AG09309 (cell line): ENCODE measurements around the gene FAM222B.

Experiments
- DNase-seq: peaks from one replicate; pipeline ENCODE4 v3.0.0-alpha.2; 2010; ENCODE audit warnings: low read depth
- H3K4me3 ChIP-seq: 2 replicates; pipeline ENCODE4 v1.5.1; 2011; ENCODE audit warnings: mild to moderate bottlenecking, low read depth, low read length, moderate library complexity; ENCODE audit not compliant: control insufficient read depth
- CTCF ChIP-seq: IDR thresholded peaks from 2 replicates; pipeline ENCODE4 v1.5.1; 2011; ENCODE audit warnings: mild to moderate bottlenecking, low read depth, low read length, inconsistent platforms; ENCODE audit not compliant: insufficient read depth, control insufficient read depth; ENCODE audit errors: missing control alignments

Gene FAM222B

DNA sequence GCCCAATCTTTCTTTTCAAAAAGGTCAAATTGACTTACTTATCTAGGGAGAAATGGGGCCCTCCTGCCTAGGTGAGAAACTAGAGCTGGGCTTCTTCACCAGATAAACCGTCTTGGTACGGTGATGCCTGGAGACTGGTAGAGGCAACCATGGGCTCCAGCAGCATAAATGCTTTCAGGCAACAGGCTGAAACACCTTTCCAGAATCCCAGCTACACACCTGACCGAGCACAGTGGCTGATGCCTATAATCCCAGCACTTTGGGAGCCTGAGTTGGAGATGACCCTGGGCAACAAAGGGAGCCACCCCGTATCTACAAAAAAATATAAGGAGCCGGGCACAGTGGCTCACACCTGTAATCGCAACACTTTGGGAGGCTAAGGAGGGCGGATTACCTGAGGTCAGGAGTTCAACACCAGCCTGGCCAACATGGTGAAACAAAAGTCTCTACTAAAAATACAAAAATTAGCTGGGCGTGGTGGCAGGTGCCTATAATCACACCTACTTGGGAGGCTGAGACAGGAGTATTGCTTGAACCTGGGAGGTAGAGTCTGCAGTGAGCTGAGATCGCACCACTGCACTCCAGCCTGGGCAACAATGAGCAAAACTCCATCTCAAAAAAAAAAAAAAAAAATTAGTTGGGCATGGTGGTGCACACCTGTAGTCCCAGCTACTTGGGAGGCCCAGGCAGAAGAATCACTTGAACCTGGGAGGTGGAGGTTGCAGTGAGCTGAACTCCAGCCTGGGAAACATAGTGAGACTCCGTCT is 90.8 kb downstream of the FAM222B start:
- no peak for DNase-seq
- no peak overlapping the region for H3K4me3 ChIP-seq
- no peak for TF ChIP-seq CTCF

DNA sequence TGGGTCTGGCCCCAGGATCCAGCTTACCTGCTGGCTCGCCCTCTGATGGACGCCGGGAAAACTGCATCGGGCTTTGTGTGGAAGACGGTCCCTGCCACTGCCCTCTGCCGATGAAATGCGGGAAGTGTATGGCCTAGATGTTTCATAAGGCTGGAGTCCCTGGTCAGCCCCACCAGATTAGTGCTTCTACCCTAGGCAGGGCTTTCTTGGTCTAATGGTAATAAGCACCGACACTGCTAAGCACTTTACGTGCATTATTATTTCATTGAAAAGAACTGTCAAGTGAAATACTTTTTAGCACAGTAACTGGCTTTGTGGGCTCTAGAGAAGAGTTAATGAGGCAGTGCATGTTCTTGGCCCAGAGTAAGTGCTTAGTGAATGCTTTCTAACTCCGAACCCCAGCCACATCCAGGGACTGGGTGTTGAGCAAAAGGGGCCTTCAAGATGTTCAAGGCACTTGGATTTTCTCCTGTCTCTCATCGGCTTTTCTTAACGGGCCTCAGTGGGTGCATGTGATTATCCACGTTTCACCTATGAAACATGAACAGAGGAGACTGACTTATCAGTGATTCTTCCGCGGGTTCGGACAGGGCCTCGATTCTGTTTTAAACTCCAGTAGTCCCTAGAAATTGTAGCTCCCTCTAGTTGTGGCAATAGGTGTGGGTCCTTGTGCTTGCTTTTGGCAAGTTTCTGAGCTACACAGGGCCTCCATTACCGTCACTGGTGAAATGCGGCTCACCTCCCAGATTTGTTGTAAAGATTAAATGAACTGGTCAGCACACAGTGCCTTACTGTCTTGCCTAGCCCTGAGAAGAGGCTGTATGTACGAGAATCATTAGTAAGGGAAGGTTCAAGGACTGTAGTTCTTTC is 92.2 kb downstream of the FAM222B start:
- peak; percentile 67 for DNase-seq
- TF ChIP-seq CTCF: peak; percentile 100
- H3K4me3 ChIP-seq: no peak overlapping the region

DNA sequence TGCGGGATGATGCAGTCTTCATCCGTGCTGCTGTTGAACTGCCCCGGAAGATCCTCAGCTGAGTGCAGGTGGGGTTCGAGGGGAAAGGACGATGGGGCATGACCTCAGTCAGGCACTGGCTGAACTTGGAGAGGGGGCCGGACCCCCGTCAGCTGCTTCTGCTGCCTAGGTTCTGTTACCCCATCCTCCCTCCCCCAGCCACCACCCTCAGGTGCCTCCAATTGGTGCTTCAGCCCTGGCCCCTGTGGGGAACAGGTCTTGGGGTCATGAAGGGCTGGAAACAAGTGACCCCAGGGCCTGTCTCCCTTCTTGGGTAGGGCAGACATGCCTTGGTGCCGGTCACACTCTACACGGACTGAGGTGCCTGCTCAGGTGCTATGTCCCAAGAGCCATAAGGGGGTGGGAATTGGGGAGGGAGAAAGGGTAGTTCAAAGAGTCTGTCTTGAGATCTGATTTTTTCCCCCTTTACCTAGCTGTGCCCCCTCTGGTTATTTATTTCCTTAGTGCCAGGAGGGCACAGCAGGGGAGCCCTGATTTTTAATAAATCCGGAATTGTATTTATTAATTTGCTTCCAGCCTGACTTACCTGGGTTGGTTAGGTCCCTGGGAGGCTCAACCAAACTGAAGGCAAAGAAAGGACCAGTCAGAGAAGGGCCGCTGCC is 92.9 kb downstream of the FAM222B start:
- DNase-seq: no peak
- no peak overlapping the region for H3K4me3 ChIP-seq
- no peak for TF ChIP-seq CTCF

DNA sequence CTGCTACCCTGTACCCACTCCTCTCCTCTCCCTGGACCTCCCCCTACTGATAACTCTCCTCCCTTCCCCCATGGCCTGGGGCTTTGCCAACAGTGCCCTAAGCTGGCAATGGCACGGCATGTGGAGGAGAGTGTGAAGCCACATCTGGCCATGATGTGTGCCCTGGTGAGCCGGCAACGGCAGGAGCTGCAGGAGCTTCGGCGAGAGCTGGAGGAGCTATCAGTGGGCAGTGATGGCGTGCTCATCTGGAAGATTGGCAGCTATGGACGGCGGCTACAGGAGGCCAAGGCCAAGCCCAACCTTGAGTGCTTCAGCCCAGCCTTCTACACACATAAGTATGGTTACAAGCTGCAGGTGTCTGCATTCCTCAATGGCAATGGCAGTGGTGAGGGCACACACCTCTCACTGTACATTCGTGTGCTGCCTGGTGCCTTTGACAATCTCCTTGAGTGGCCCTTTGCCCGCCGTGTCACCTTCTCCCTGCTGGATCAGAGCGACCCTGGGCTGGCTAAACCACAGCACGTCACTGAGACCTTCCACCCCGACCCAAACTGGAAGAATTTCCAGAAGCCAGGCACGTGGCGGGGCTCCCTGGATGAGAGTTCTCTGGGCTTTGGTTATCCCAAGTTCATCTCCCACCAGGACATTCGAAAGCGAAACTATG is 93.6 kb downstream of the FAM222B start:
- no peak for TF ChIP-seq CTCF
- no peak overlapping the region for H3K4me3 ChIP-seq
- DNase-seq: no peak

GRCh38 chr17:28747801-28748750 is 94.5 kb downstream of the FAM222B start:
- no peak for DNase-seq
- no peak overlapping the region for H3K4me3 ChIP-seq
- TF ChIP-seq CTCF: no peak
